HCT116 (cell line): ENCODE measurements around the gene CTNNA1. TPM values are rescaled to one million over a fixed set of nuclear protein-coding genes. Genes with fewer than 3 reads are reported as not detected.
A peak's percentile ranks its signal among the peaks of the same experiment; 100 is the strongest.

Source experiments
- ATAC-seq: fragments of 200-7000 bp; cut with Tn5 transposase; 2 replicates; pipeline ENCODE4 v1.9.1; 2020; ENCODE audit warnings: mild to moderate bottlenecking, moderate library complexity
- BruUV-seq: library from RNA; stranded (reverse); fragments of 400-500 nt; replicated peaks from 2 replicates; lab custom pipeline; 2021; lab: Mats Ljungman, UMichigan
- CTCF ChIA-PET: fragments of 300-600 bp; sonication (Branson Sonifier 250); formaldehyde crosslinking; loops from one replicate; lab custom pipeline; 2021; ENCODE audit warnings: antibody characterized with exemption; lab: Charles Lee
- POLR2A ChIA-PET: fragments of 300-600, 350-600 bp; sonication (Branson Sonifier 250); formaldehyde crosslinking; loops from one replicate; lab custom pipeline; 2021; ENCODE audit warnings: antibody characterized with exemption; lab: Charles Lee
- RAD21 ChIA-PET, 2 experiments: fragments of 300-600 bp; sonication (Branson Sonifier 250); formaldehyde crosslinking; loops; one replicate each; lab custom pipeline; 2023; ENCODE audit warnings: low total read pairs in 2 of 2; ENCODE audit not compliant: uncharacterized antibody in 2 of 2, unreplicated experiment in 2 of 2, low non-redundant PET in 1 of 2; lab: Charles Lee
- DNase-seq: peaks from one replicate; pipeline ENCODE4 v3.0.0-alpha.2; 2010; ENCODE audit warnings: low read depth, low spot score
- H2AFZ ChIP-seq: fragments of 200-600 bp; shearing (Covaris generic), sonication (generic); 2 replicates; pipeline ENCODE4 v1.6.1; 2017; ENCODE audit warnings: low read depth, mixed run types, mixed read lengths, antibody characterized with exemption, low read length; ENCODE audit not compliant: poor library complexity, severe bottlenecking
- H3K27ac ChIP-seq: 2 replicates; pipeline ENCODE4 v1.5.1; 2012; ENCODE audit warnings: low read depth, low read length
- H3K27me3 ChIP-seq: fragments of 200-600 bp; sonication (generic); 2 replicates; pipeline ENCODE4 v1.6.1; 2016; ENCODE audit warnings: mixed run types, low read length, mixed read lengths; ENCODE audit not compliant: insufficient read depth
- H3K36me3 ChIP-seq, 2 experiments: fragments of 200-500 bp in 1 of 2; fragments of 200-600 bp in 1 of 2; sonication (Bioruptor generic) in 1 of 2; sonication (generic) in 1 of 2; 2 replicates each; pipeline versions ENCODE4 v1.5.1 to v1.6.1; 2014 to 2016; ENCODE audit warnings: low read length in 2 of 2, inconsistent platforms in 1 of 2, mixed read lengths in 1 of 2, mixed run types in 1 of 2; ENCODE audit not compliant: insufficient read depth in 2 of 2, control insufficient read depth in 1 of 2
- H3K4me1 ChIP-seq, 2 experiments: fragments of 200-600 bp in 1 of 2; sonication (generic) in 1 of 2; 2 replicates each; pipeline versions ENCODE4 v1.5.1 to v1.6.1; 2012 to 2017; ENCODE audit warnings: low read length in 2 of 2, inconsistent platforms in 1 of 2, mild to moderate bottlenecking in 1 of 2, mixed read lengths in 1 of 2, mixed run types in 1 of 2, moderate library complexity in 1 of 2; ENCODE audit not compliant: insufficient read depth in 2 of 2, control insufficient read depth in 1 of 2
- H3K4me2 ChIP-seq: fragments of 200-600 bp; sonication (generic); 2 replicates; pipeline ENCODE4 v1.6.1; 2017; ENCODE audit warnings: mixed run types, low read length, mixed read lengths
- H3K4me3 ChIP-seq, 2 experiments: fragments of 200-600 bp in 1 of 2; sonication (generic) in 1 of 2; replicated peaks in 1 of 2; 2 replicates each; pipeline ENCODE4 v1.5.1; 2011 to 2016; ENCODE audit warnings: low read length in 2 of 2, control low read depth in 1 of 2, low read depth in 1 of 2, mild to moderate bottlenecking in 1 of 2, mixed read lengths in 1 of 2, mixed run types in 1 of 2
- H3K79me2 ChIP-seq: fragments of 200-600 bp; sonication (generic); 2 replicates; pipeline ENCODE4 v1.6.1; 2017; ENCODE audit warnings: mild to moderate bottlenecking, mixed run types, low read length, moderate library complexity, mixed read lengths; ENCODE audit not compliant: insufficient read depth
- H3K9ac ChIP-seq: fragments of 200-600 bp; sonication (generic); 2 replicates; pipeline ENCODE4 v1.6.1; 2016; ENCODE audit warnings: low read length, mixed read lengths
- H3K9me2 ChIP-seq: fragments of 200-600 bp; sonication (generic), shearing (Covaris generic); 2 replicates; pipeline ENCODE4 v1.6.1; 2017; ENCODE audit warnings: mixed run types, mild to moderate bottlenecking, moderate library complexity; ENCODE audit not compliant: insufficient read depth
- H3K9me3 ChIP-seq, 2 experiments: fragments of 200-500 bp in 1 of 2; fragments of 200-600 bp in 1 of 2; sonication (Bioruptor generic) in 1 of 2; sonication (generic) in 1 of 2; 2 replicates each; pipeline ENCODE4 v1.6.1; 2014 to 2017; ENCODE audit warnings: low read length in 2 of 2, mixed read lengths in 2 of 2, inconsistent platforms in 1 of 2, low read depth in 1 of 2, mild to moderate bottlenecking in 1 of 2, mixed run types in 1 of 2, moderate library complexity in 1 of 2; ENCODE audit not compliant: control insufficient read depth in 1 of 2, insufficient read depth in 1 of 2
- H4K20me1 ChIP-seq: fragments of 200-600 bp; sonication (generic), shearing (Covaris generic); 2 replicates; pipeline ENCODE4 v1.6.1; 2017; ENCODE audit warnings: mixed run types, mild to moderate bottlenecking, moderate library complexity; ENCODE audit not compliant: insufficient read depth
- CTCF ChIP-seq, 3 experiments: fragments of 200-600 bp in 1 of 3; sonication (generic) in 1 of 3; IDR thresholded peaks in 2 of 3; conservative IDR thresholded peaks in 1 of 3; 2 replicates each; pipeline ENCODE4 v1.5.1; 2012 to 2017; ENCODE audit warnings: low read depth in 2 of 3, low read length in 2 of 3, antibody characterized with exemption in 1 of 3, borderline replicate concordance in 1 of 3, control low read depth in 1 of 3, mild to moderate bottlenecking in 1 of 3, mixed read lengths in 1 of 3, mixed run types in 1 of 3, moderate library complexity in 1 of 3; ENCODE audit not compliant: insufficient read depth in 1 of 3
- POLR2A ChIP-seq: IDR thresholded peaks from 2 replicates; pipeline ENCODE4 v1.7.0; 2011; ENCODE audit warnings: borderline replicate concordance; ENCODE audit not compliant: insufficient read depth, insufficient read length; ENCODE audit errors: extremely low read depth
- POLR2AphosphoS5 ChIP-seq: IDR thresholded peaks from 2 replicates; pipeline ENCODE4 v1.6.1; 2011; ENCODE audit warnings: mild to moderate bottlenecking, low read depth, low read length, moderate library complexity
- YY1 ChIP-seq: IDR thresholded peaks from 2 replicates; pipeline ENCODE4 v1.6.1; 2011; ENCODE audit warnings: low read length, low read depth, moderate library complexity, mild to moderate bottlenecking; ENCODE audit not compliant: insufficient replicate concordance; ENCODE audit errors: extremely low read depth
- ZBTB33 ChIP-seq: IDR thresholded peaks from 2 replicates; pipeline ENCODE4 v1.6.1; 2011; ENCODE audit warnings: mild to moderate bottlenecking, low read length, moderate library complexity; ENCODE audit not compliant: insufficient replicate concordance; ENCODE audit errors: extremely low read depth
- intact Hi-C: fragments of 100-400 bp; cut with micrococcal nuclease; formaldehyde crosslinking; loops from 2 replicates; pipeline ENCODE4 v1.10.0; 2022
- total RNA-seq: library from RNA; stranded (reverse); gene quantifications from one replicate; pipeline ENCODE4 v1.2.1, GENCODE V29; 2021; ENCODE audit not compliant: unreplicated experiment

CTNNA1 gene
- total RNA-seq, 1 experiment from 2014 or later = 313 TPM

GRCh38 chr5:138752341-138752950, 779 bp upstream of the CTNNA1 start:
- H3K79me2 ChIP-seq = peaks cover 40% of the 10 kb centered on the region
- peak overlapping the region; percentile 98 for H3K27ac ChIP-seq
- DNase-seq (peak; percentile 34), ATAC-seq (peak; percentile 31)
- TSS peak; percentile 97 for BruUV-seq
- H2AFZ ChIP-seq = no peak overlapping the region
- peak overlapping the region; percentile 92 for H3K9ac ChIP-seq
- CTCF ChIA-PET = interaction anchor here (1.3 to 3.9 kb wide), 2 partner anchors 10 to 27 kb away, joined by 3 to 10 read pairs; no protein-coding TSS in a partner anchor
- H4K20me1 ChIP-seq = no peaks in the 10 kb centered on the region; the same call in 1 of the 2 replicates
- POLR2A ChIA-PET = interaction anchor here (1.0 to 1.5 kb wide), 3 partner anchors 10 to 541 kb away, joined by 3 to 5 read pairs (median 4); partner anchors contain the start of gene MATR3
- H3K27me3 ChIP-seq = no peaks in the 10 kb centered on the region
- peaks cover 31 to 52% of the 10 kb centered on the region in 2 experiments for H3K4me1 ChIP-seq
- no peaks in the 10 kb centered on the region for H3K9me2 ChIP-seq
- TF ChIP-seq POLR2AphosphoS5 (peak; percentile 53), POLR2A (peak; percentile 12), YY1 (no peak), ZBTB33 (no peak), CTCF (IDR thresholded peaks at IDR 0.05 in 2 of 3, conservative IDR thresholded peaks at IDR 0.05 in 1 of 3; ENCODE audit: borderline replicate concordance in 1 of 3, insufficient read depth in 1 of 3, low read depth in 2 of 3, low read length in 2 of 3) (peak in 2 of 3 experiments; percentile 18 to 31; a peak in 1 of 6 replicates)
- TF ChIP-seq, all 23 proteins: peak for 3
- RAD21 ChIA-PET = interaction anchor here in 1 of 2 experiments (1.2 kb wide), 1 partner anchor 27 kb away, joined by 3 read pairs; no protein-coding TSS in a partner anchor
- H3K36me3 ChIP-seq = peaks cover 0 to 3% of the 10 kb centered on the region in 2 experiments; a peak in 1 of 4 replicates
- no peaks in the 10 kb centered on the region for H3K9me3 ChIP-seq
- peak overlapping the region; percentile 87 for H3K4me2 ChIP-seq
- intact Hi-C loops = loop anchor here (1.0 to 10.0 kb wide), 2 partner anchors 110 to 512 kb away; no protein-coding TSS in a partner anchor
- peak overlapping the region; percentile 82 to 95 for H3K4me3 ChIP-seq
